ENCODE results near the gene TMEM217.

Gene TMEM217

DNA sequence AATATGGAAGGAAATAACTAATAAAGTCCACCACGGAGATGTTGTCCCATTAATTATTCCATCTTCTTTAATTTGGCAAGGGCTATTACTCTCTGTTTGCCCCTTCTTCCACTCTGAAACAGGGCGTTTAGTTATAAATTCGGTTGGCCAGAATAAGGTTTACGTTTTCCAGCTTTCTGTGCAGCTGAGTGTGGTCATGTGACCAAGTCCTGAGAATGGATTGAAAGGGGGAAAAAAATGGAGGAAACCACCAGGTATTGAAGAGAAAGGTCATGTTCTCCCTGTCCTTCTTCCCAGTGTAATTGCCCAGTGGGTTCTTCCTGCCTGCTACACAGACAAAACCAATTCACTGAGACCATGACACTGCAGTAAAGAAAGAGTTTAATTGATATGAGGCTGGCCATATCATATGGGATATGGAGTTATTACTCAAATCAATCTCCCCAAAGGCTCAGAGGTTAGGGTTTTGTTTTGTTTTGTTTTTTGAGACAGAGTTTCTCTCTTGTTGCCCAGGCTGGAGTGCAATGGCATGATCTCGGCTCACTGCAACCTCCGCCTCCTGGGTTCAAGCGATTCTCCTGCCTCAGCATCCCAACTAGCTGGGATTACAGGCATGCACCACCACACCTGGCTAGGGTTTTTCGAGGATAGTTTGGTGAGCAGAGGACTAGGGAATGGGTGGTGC, 14.7 kb downstream of the TMEM217 start:
- DNase-seq: no peak

- peak; percentile 99 for DNase-seq
Observed at GRCh38 chr6:37242429-37243052, 15.4 kb downstream of the TMEM217 start.

- DNase-seq: no peak
Observed at GRCh38 chr6:37241775-37242428, 16.0 kb downstream of the TMEM217 start.

- DNase-seq: no peak
Observed at GRCh38 chr6:37241131-37241530, 16.8 kb downstream of the TMEM217 start.

- peak; percentile 95 for DNase-seq
Observed at GRCh38 chr6:37239950-37240713, 17.8 kb downstream of the TMEM217 start.

GRCh38 chr6:37239526-37239925, 18.4 kb downstream of the TMEM217 start:
- DNase-seq: no peak

DNA sequence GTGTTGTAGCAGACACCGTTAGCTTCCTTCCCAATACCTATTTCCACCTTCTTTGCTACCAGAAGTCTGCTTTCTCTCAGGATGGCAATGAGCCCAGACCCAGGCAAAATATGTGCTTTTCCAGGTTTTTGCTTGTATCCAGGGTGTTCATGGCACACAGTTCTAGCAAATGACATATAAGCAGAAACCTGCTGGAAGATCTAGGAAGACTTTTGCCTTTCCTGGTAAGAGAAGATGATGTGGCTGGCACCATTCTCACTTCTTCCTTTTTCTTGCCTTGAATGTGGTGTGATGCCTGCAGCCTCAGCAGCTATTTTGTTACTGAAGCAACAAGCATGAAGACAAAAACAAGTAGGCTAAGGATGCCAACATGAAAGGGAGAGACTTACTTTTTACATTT, 19.6 kb downstream of the TMEM217 start:
- DNase-seq: no peak

GRCh38 chr6:37237789-37238188, 20.2 kb downstream of the TMEM217 start:
- no peak for DNase-seq

DNA sequence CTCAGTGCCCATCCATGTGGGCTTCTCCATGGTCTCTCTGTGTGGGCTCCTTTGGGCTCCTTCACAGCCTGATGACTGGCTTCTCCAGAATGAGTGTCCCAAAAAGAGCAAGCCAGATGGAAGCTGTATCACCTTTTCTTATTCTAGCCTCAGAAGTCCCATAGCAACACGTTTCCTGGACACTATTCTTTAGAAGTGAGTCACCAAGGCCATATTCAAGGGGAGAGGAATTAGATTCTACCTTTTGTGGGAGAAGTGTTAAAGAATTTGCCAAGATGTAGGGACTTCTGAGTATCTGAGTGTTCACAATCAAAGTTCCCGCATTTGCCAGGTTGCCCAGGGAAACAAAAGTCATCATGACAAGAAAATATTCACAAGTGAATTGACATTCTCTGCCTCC, 21.0 kb downstream of the TMEM217 start:
- no peak for DNase-seq

- no peak for DNase-seq
Observed at GRCh38 chr6:37233541-37233940, 24.4 kb downstream of the TMEM217 start.

DNA sequence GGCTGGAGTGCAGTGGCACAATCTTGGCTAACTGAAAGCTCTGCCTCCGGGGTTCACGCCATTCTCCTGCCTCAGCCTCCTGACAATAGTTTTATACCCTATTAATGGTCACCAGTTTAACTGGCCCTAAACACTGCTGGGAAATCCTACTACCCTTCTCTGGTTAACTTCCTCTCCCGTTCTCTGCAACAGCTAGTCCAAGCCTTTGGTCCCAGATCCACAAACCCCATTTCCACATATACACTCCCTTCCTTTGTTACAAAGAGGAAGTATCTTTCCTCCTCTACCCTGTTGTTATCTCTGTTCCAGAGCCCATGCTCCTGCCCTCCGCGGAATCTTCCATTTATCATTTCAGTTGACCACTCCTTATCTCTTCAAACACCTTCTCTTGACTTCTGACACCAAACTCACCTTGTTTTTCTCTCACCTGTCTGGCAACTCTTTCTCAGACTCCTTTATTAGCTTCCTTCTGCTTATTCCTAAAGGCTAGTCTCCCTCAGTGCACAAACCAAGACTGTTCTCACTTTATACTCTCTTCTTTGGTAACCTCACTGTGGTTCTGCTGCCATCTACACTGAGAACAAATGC, 25.4 kb downstream of the TMEM217 start:
- no peak for DNase-seq

GRCh38 chr6:37230104-37230503, 27.8 kb downstream of the TMEM217 start:
- no peak for DNase-seq

- DNase-seq: no peak
Observed at GRCh38 chr6:37225350-37226169, 32.4 kb downstream of the TMEM217 start.

- no peak for DNase-seq
Observed at GRCh38 chr6:37222992-37223391, 35.0 kb downstream of the TMEM217 start.

DNA sequence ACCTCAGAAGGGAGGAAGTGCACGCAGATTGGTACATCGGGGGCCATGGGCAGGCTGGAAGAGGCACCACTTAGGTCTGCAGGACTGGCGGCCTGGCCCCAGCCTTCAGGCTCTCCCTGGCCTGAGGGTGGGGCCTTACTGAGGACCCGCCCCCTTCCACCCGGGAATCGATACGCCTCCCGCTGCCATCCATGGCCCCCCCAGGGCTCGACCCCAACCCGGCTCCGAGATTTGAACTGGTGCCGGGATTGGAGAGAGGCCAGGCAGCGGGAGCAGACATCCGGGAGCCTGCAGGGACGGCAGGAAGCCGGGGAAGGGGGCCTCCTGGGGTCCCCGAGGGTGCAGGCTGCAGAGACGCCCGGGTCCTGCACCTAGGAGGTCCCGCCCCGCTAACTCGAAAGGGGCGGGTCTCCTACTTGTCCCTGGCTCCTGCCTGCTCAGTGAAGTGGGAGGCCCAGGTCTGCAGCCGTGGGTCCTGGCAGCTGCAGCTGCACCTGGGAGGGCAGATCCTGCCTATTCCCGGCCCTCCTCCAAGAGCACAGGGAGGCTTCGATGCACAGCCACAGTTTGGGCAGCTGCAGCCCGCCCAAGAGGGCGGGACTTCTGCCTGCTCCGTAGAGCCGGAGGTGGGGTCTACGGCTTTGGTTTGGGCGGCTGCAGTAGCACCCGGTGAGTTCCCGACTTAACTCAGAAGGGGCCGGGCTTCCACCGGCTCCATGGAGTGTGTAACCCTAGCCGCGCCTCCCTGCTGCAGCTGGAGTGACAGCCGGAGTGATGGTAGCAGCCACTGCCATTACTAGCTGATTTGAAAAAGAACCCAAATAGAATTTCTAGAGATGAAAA, 35.6 kb downstream of the TMEM217 start:
- peak; percentile 85 for DNase-seq

DNA sequence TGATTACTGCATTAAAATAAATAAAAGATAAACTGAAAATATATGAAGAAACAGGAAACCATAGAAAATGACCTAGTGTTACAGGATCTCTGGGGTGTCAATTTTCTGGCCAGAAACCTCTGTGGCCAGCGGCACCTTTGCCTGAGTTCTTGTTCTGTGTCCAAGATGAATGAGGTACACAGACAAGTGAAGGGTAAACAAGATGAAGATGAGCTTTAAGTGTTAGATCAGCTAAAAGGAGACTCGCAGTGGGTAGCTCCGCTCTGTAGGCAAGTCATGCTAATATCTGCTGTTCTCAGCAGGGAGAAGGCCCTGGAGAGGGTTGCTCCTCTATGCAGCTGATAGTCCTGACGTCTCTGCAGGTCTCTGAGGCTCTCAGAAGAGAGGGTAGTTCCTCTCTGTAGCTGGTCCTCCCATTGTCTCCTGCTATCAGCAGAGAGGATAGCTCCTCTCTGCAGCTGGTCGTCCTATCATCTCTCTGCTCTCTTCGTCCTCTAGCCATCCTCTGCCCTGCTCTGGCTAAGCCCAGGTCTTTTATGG, 36.3 kb downstream of the TMEM217 start:
- DNase-seq: no peak

DNA sequence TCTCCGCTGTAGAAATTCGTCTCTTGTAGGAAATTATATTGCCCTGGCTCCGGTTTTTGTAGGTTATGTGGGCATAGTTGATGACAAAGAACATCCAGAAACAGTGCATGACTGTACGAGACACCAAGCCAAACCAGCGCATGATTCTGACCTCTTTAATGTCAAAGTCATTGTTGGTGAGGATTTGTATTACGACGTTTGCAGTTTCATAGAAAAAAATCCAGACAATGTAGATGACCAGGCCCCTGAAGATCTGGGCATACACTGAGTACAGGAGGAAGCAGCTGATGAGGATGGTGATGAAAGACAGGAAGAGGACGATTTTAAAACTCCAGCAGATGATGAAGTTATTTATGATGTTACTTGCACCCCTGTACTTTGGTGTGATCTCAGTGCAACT, 39.4 kb downstream of the TMEM217 start:
- DNase-seq: no peak

DNA sequence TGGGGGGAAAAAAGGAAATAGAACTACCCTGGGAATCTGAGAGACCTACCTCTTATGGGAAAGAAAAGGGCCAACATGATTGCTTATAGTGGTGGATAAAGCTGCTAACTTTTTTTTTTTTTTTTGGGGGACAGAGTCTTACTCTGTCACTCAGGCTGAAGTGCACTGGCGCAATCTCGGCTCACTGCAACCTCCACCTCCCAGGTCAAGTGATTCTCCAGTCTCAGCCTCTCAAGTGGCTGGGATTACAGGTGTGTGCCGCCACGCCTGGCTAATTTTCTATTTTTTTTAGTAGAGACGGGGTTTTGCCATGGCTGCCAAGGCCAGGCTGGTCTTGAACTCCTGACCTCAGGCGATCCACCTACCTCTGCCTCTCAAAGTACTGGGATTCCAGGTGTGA, 39.9 kb downstream of the TMEM217 start:
- DNase-seq: no peak

DNA sequence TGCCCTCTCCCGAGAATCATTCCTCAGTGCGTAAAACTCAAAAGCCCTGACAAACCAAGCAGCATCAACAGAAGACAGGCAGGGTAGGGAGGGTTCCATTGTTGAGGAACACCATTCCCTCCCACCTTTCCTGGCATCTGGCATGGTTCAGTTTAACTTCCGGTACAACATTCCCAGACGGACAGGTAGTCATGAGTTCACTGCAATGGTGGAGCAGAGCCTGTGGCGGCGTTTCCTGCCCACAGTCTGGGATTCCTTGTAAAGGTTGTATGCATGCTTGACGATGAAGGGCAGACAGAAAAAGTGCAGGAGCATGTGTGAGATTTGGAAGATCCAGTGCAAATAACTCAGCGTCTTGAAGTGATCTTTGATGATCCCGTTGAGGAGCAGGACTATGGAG, 45.7 kb downstream of the TMEM217 start:
- no peak for DNase-seq

DNA sequence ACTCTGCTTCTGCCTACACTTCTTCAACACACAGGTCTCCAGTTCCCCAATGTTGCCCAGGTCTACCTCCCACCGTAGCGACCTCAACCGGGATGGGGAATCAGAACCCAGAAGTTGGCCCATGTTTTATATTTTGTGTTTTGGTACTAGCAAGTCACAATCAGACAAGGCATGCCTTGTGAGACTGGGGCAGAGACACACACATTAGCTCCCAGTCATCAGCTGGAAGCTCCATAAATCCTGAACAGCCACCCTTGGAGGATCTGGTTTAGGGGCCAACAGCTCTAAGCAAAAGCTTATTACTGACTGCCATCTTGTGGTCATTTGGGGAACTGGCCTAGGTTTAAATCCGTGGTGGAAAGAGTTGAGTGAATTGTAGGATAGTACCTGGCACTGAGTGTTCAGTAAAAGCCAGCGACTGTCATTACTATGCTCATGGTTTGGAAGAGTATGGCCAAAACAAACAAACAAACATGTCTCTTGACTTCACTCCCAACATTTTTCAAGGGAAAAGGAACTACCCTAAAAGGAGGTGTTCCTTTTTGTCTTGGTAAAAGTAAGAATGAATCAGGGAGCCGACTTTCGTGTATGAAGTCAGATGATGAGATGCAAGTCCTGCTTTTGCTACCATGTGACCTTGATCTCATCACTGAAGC, 47.5 kb downstream of the TMEM217 start:
- DNase-seq: peak; percentile 83
